SJSA1 (cell line): Measurements from ENCODE around the gene INPP4A. TPM values are rescaled to one million over a fixed set of nuclear protein-coding genes. Genes with fewer than 3 reads are reported as not detected.

Source experiments
- DNase-seq, 2 experiments: peaks; one replicate each; pipeline ENCODE4 v3.0.0-alpha.2; 2015 to 2020; ENCODE audit warnings: low spot score in 2 of 2, low read depth in 1 of 2
- H3K27ac ChIP-seq: fragments of 250-450 bp; sonication (Bioruptor Pico); 2 replicates; pipeline ENCODE4 v1.5.1; 2020; ENCODE audit warnings: mild to moderate bottlenecking, moderate library complexity
- H3K27me3 ChIP-seq: fragments of 250-450 bp; sonication (Bioruptor Pico); replicated peaks from 2 replicates; pipeline ENCODE4 v1.5.1; 2020; ENCODE audit warnings: mild to moderate bottlenecking, moderate library complexity
- H3K36me3 ChIP-seq: fragments of 250-450 bp; sonication (Bioruptor Pico); 2 replicates; pipeline ENCODE4 v1.5.1; 2020; ENCODE audit warnings: mild to moderate bottlenecking
- H3K4me1 ChIP-seq: fragments of 250-450 bp; sonication (Bioruptor Pico); replicated peaks from 2 replicates; pipeline ENCODE4 v1.6.1; 2021; ENCODE audit warnings: mild to moderate bottlenecking
- H3K4me3 ChIP-seq: fragments of 250-450 bp; sonication (Bioruptor Pico); 2 replicates; pipeline ENCODE4 v1.5.1; 2020; ENCODE audit warnings: mild to moderate bottlenecking
- H3K9me3 ChIP-seq: fragments of 250-450 bp; sonication (Bioruptor Pico); replicated peaks from 2 replicates; pipeline ENCODE4 v1.5.1; 2020; ENCODE audit warnings: mild to moderate bottlenecking
- total RNA-seq: library from RNA; depleted of rRNA; stranded (reverse); fragments of >200 nt; shearing (Covaris generic); gene quantifications from 2 replicates; pipeline ENCODE4 v1.2.3, GENCODE V29; 2014

Gene INPP4A
- total RNA-seq, 1 experiment from 2014 or later: 16.9 TPM

DNA sequence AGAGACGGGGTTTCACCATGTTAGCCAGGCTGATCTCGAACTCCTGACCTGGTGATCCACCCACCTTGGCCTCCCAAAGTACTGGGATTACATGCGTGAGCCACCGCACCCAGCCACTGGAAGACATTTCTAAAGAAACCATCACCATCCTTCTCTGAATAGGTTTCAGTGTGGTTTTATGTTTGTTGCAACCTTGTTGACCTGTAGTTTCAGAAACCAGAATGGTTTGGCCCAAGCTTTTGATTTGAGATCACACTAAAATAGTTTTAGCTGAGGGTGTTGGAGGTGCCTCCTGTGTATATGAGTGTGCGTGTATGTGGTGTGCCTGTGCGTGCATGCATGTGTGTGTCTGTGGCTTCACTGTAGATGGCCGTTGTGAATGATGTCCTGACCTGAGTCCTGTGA is 26.2 kb downstream of the INPP4A start:
- Histone ChIP-seq H3K27ac (no peak overlapping the region), H3K4me3 (no peak overlapping the region), H3K27me3 (no peaks in the 10 kb centered on the region), H3K4me1 (peaks cover 8% of the 10 kb centered on the region), H3K36me3 (no peaks in the 10 kb centered on the region), H3K9me3 (no peaks in the 10 kb centered on the region)
- no peak for DNase-seq

DNA sequence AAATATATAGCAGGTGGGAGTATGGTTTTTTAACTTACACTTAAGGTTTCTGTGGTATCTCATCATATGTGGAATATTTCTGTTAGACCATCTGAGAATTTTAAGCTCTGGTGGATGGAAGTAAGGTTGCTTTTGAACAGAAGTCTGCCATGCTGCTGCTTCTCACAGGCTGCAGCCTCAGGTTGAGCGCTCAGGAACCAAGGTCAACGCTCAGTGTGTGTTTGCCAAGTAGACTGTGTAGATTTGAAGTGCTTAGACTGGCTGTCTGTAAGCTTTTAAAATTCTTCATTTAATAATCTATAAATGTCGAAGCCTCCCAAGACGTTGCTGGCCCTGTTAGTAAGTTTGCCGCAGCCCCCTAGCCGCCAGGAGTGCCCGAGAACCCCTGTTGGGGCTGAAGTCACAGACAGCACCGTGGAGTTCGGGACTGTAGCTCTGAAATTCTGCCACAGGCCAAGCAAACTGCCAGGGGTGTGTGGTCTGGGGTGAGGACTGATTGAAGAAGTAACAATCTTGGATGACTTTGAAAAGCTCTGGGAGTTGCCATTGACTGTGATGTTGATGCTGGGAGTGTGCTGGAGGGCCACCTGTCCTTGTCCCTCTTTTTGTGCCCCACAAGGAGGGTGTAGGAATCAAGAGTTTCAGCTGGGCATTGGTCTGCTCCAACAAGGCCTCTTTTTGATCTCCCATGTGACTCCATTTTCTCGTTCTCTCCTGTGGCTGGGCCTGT is 26.9 kb downstream of the INPP4A start:
- no peak overlapping the region for H3K27ac ChIP-seq

GRCh38 chr2:98472132-98472650 is 27.5 kb downstream of the INPP4A start:
- no peak for DNase-seq
- Histone ChIP-seq H3K27ac (no peak overlapping the region), H3K4me1 (no peaks in the 10 kb centered on the region), H3K9me3 (no peaks in the 10 kb centered on the region), H3K4me3 (no peak overlapping the region), H3K27me3 (no peaks in the 10 kb centered on the region), H3K36me3 (no peaks in the 10 kb centered on the region)

More for the DNA sequence above, 26.9 kb downstream of the INPP4A start:
- Histone ChIP-seq H3K4me1 (peaks cover under 1% of the 10 kb centered on the region), H3K27me3 (no peaks in the 10 kb centered on the region), H3K36me3 (no peaks in the 10 kb centered on the region), H3K9me3 (no peaks in the 10 kb centered on the region), H3K4me3 (no peak overlapping the region)
- DNase-seq: no peak

GRCh38 chr2:98472961-98473746 is 28.5 kb downstream of the INPP4A start:
- H3K36me3 ChIP-seq: no peaks in the 10 kb centered on the region
- no peaks in the 10 kb centered on the region for H3K9me3 ChIP-seq
- H3K4me1 ChIP-seq: no peaks in the 10 kb centered on the region
- no peak for DNase-seq
- H3K4me3 ChIP-seq: no peak overlapping the region
- no peaks in the 10 kb centered on the region for H3K27me3 ChIP-seq
- H3K27ac ChIP-seq: no peak overlapping the region

DNA sequence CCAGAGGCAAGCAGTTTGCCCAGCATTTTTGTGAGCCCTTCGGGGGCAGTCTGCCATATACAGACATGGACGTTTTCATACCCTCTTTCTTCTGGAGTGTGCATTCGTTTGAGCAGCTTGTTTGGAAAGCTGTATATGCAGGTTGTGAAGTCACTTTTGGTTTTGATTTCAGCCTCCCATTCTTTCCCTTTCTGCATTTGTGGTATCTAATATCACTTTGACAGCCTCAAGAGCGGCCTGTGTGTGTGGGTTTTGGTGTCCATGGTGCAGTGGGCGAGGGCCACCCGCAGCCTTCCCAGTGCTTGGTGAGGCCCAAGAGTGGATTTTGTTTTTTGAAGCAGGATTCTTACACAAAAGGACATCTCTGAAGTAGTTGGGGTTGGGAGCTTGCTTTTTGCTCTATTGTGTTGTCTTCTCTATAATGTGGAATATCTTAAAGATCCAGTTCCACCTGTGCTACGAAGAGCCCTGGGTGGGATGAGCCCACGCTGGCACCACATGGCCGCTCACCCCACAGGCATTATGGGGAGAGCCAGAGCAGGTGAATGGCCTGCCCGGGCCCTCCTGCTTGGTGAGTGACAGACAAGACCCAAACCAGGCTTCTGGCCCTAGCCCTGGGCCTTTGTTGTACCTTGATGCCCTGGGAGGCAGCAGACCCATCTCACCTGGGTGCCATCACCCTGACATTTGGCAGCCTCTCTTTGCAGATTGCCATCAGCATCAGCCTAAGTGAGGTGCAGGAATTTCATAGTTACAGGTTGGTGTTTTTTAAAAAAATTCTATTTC is 29.5 kb downstream of the INPP4A start:
- H3K27ac ChIP-seq: no peak overlapping the region
- no peak for DNase-seq
- no peaks in the 10 kb centered on the region for H3K4me1 ChIP-seq
- no peaks in the 10 kb centered on the region for H3K9me3 ChIP-seq
- no peak overlapping the region for H3K4me3 ChIP-seq
- H3K27me3 ChIP-seq: no peaks in the 10 kb centered on the region
- no peaks in the 10 kb centered on the region for H3K36me3 ChIP-seq

GRCh38 chr2:98474979-98475632 is 30.4 kb downstream of the INPP4A start:
- Histone ChIP-seq H3K27ac (no peak overlapping the region), H3K9me3 (no peaks in the 10 kb centered on the region), H3K4me1 (no peaks in the 10 kb centered on the region), H3K36me3 (no peaks in the 10 kb centered on the region), H3K4me3 (no peak overlapping the region), H3K27me3 (no peaks in the 10 kb centered on the region)
- no peak for DNase-seq

GRCh38 chr2:98476192-98476868 is 31.7 kb downstream of the INPP4A start:
- Histone ChIP-seq H3K4me1 (no peaks in the 10 kb centered on the region), H3K27me3 (no peaks in the 10 kb centered on the region), H3K4me3 (no peak overlapping the region), H3K9me3 (no peaks in the 10 kb centered on the region), H3K27ac (no peak overlapping the region), H3K36me3 (no peaks in the 10 kb centered on the region)
- no peak for DNase-seq

- DNase-seq: no peak
- no peak overlapping the region for H3K27ac ChIP-seq
- no peak overlapping the region for H3K4me3 ChIP-seq
- no peaks in the 10 kb centered on the region for H3K9me3 ChIP-seq
- H3K36me3 ChIP-seq: no peaks in the 10 kb centered on the region
- H3K27me3 ChIP-seq: no peaks in the 10 kb centered on the region
- H3K4me1 ChIP-seq: no peaks in the 10 kb centered on the region
Measured at GRCh38 chr2:98477036-98477435, 32.4 kb downstream of the INPP4A start.

GRCh38 chr2:98477506-98477905 is 32.8 kb downstream of the INPP4A start:
- Histone ChIP-seq H3K4me1 (no peaks in the 10 kb centered on the region), H3K27me3 (no peaks in the 10 kb centered on the region), H3K27ac (no peak overlapping the region), H3K9me3 (no peaks in the 10 kb centered on the region), H3K36me3 (no peaks in the 10 kb centered on the region), H3K4me3 (no peak overlapping the region)
- DNase-seq: no peak

DNA sequence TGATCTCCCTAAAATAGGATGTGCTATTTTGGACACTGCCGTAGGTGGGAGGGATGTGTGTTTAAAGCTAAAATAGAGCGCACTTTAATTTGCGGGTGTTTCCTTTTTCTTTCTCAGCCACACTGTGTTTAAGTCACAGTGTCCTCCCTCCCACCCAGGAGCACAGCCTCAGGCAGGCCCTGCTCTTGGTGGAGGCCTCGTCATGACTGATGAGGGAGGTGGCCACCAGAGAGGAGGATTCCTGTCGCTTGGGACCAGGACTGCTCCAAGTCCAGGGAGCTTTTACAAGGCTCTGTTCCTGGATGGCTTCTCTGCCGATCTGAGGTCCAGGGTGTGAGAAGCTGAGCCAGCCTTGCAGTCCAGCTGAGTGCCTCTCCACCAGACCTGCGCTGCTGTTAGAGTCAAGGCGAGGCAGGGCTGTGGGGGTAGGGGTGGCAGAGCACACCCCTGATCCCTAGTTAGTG is 33.5 kb downstream of the INPP4A start:
- DNase-seq: no peak
- H3K4me3 ChIP-seq: no peak overlapping the region
- H3K27ac ChIP-seq: no peak overlapping the region
- H3K9me3 ChIP-seq: no peaks in the 10 kb centered on the region
- H3K27me3 ChIP-seq: no peaks in the 10 kb centered on the region
- no peaks in the 10 kb centered on the region for H3K4me1 ChIP-seq
- H3K36me3 ChIP-seq: no peaks in the 10 kb centered on the region

GRCh38 chr2:98478907-98479306 is 34.2 kb downstream of the INPP4A start:
- Histone ChIP-seq H3K36me3 (no peaks in the 10 kb centered on the region), H3K27me3 (no peaks in the 10 kb centered on the region), H3K9me3 (no peaks in the 10 kb centered on the region), H3K4me1 (no peaks in the 10 kb centered on the region), H3K27ac (no peak overlapping the region), H3K4me3 (no peak overlapping the region)
- DNase-seq: no peak

DNA sequence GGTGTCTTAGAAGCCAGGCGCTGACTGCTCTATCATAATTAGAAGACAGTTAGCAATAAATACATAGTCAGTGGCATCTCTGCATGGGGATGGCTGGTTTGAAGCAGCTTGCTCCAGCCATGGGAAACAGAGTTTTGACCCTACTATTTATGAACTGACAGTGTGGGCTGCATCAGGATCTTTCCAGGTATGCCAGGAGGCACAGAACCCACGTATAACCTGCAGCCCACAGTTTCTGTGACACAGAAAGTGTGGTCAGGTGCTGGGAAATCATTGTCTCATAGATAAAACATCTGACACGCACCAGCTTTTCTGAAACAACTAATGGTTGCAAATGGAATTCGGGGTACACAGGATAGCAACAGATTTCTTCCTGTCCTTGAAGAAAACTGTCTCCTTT is 34.7 kb downstream of the INPP4A start:
- Histone ChIP-seq H3K4me3 (no peak overlapping the region), H3K4me1 (no peaks in the 10 kb centered on the region)

More for the DNA sequence above, 34.7 kb downstream of the INPP4A start:
- no peak for DNase-seq
- H3K9me3 ChIP-seq: no peaks in the 10 kb centered on the region
- H3K27me3 ChIP-seq: no peaks in the 10 kb centered on the region
- no peak overlapping the region for H3K27ac ChIP-seq
- no peaks in the 10 kb centered on the region for H3K36me3 ChIP-seq
